Embryonic facial prominence (tissue), 1 donor: Measurements from ENCODE around the gene SCAI.
"Not testable (repeated sequence)": the region's sequence is repeated elsewhere in the genome, so short reads cannot be mapped to it uniquely, and the experiment has no call there.

Experiments
- DNase-seq: peaks from one replicate; pipeline ENCODE4 v3.0.0-alpha.2; 2016; ENCODE audit errors: extremely low spot score

Gene SCAI

DNA sequence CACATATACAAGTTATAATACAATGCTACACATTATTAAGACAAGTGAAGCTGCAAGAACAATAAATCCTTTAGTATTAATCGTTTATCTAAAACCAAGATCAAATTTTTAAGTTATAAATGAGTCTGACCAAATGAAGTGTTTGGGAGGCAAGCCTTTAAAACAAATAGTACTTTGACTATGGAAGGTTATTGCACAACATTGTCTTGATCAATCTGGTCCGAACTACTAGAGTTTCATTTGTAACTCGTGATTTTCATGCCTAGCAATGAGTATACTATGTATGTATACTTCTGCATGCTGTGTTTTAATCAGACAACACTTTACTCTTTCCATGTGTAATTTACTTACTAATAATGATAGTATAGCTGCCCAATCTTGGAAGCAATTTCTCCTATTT lies 115.3 kb downstream of the SCAI start:
- DNase-seq, result no peak

DNA sequence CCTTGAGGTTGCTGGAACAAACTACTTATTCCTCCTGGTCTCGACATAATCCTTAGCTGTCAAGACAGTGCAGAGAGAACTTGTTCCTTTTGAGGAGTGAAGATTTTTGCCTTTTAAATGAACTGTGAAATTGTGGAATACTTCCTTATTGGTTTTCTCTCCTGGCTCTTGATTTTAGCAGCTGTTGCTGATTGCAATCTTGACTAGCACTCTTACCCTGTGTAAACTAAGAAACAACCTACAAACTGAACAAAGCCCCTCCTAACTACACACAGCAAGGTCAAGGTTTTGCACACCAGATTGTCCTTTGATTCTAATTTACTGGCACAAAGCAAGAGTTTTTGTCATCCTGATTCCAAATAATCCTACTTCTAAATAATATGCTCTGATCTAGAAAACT lies 118.4 kb downstream of the SCAI start:
- DNase-seq, result no peak

DNA sequence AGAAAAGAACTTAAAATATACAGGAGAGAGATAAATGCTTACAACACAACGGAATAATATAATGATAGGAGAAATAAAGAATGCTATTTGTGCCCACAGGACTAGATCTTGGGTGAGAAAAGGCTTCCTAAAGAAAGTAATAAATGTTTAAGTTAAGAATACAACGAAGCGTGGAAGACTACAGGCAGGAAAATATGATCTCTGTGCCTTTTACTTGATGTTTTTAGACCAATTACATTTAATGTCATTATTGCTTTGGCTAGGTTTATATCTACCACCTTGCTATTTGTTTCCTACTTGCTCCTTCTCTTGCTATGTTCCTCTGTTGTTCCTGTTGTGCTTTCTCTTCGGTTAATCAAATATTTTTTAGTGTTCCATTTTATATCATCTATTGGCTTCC lies 122.3 kb downstream of the SCAI start:
- DNase-seq, result no peak

DNA sequence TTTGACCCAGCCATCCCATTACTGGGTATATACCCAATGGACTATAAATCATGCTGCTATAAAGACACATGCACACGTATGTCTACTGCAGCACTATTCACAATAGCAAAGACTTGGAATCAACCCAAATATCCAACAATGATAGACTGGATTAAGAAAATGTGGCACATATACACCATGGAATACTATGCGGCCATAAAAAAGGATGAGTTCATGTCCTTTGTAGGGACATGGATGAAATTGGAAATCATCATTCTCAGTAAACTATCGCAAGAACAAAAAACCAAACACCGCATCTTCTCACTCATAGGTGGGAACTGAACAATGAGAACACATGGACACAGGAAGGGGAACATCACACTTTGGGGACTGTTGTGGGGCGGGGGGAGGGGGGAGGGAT lies 127.7 kb downstream of the SCAI start:
- not testable (repeated sequence) for DNase-seq

DNA sequence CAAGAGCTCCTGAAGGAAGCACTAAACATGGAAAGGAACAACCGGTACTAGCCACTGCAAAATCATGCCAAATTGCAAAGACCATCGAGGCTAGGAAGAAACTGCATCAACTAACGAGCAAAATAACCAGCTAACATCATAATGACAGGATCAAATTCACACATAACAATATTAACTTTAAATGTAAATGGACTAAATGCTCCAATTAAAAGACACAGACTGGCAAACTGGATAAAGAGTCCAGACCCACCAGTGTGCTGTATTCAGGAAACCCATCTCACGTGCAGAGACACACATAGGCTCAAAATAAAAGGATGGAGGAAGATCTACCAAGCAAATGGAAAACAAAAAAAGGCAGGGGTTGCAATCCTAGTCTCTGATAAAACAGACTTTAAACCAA lies 131.3 kb downstream of the SCAI start:
- DNase-seq, result not testable (repeated sequence)

DNA sequence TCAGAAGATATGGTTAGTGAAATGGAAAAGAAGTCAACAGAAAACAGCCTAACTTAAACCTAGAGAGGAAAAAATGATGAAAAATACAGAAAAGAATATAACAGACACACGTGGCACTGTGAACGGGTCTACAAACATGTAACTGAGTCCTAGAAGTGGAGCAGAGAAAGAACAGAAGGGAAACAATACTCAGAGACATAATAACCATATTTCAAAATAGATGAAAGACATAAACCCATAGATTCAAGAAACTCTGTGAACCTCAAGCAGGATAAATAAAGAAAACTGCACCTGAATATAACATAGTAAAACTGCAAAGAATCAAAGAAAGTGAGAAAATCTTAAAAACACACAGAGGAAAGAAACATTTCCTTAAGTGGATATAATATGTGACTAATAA lies 134.7 kb downstream of the SCAI start:
- DNase-seq, result no peak

DNA sequence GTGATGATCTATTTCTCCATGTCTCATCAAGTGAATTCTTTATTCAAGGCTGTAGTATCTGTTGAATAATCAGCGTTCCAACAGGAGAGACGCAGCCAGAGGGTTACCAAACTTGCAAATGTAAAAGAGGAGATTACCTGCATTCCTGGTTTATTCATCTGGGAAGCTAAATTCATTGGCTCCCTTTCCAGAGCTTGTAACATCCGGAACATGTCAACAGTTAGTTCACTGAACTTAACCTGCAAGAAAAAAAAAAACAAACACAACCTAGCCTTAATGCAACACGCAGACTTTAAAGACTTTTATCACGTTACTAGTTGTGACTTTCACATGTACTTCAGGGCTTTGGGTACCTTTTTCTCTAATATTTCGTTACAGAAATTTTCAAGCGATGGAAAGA lies 140.0 kb downstream of the SCAI start:
- no peak for DNase-seq

DNA sequence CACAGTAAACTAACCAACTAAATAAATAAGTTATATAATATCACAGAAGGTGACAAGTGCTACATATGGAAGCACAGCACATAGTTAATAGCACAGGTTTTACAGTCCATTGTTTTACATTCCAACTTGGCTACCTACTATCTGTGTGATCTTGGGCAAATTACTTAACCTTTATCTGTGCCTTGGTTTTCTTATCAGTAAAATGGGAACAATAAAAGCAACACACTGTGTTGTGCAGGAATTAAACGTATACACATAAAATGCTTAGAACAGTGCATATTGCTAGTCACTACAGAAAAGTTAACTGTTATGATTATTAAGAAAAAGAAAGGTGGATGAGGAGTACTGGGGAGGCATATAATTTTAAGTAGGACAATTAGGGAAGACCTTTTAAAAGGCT lies 159.6 kb downstream of the SCAI start:
- DNase-seq, result no peak

DNA sequence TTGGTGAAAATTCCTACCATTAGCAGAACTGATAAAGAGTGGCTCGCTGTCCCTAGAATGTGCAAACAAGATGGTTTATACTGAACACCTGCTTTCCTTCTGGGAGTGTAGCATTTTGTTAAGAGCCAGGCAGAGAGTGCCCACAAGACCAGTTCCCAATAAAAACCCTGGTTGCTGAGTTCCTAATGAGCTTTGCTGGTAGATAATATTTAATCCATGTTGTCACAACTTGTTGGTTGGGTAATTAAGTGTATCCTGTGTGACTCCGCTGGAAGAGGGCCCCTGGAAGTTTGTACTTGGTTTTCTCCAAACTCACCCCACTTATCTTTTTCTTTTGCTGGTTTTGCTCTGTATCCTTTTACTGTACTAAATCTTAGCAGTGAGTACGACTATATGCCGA lies 162.9 kb downstream of the SCAI start:
- DNase-seq, result no peak

DNA sequence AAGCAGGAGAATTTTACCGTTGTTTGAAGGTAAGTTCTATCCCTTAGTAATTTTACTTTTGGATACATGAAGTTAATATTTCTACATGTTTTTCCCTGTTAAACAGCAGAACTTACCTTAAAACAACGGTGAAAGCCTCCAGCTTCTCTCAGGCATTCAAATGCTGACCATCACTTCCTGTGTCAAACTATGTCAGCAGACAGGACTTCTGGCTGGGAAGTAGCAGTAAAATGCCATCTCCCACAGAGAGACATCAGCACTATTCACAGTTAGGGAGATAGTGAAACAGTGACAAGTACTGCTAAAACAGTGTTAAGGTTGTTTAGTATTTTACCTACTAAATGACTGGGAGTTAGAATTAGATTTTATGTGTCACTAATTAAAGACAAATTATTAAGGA lies 168.2 kb downstream of the SCAI start:
- DNase-seq, result no peak

DNA sequence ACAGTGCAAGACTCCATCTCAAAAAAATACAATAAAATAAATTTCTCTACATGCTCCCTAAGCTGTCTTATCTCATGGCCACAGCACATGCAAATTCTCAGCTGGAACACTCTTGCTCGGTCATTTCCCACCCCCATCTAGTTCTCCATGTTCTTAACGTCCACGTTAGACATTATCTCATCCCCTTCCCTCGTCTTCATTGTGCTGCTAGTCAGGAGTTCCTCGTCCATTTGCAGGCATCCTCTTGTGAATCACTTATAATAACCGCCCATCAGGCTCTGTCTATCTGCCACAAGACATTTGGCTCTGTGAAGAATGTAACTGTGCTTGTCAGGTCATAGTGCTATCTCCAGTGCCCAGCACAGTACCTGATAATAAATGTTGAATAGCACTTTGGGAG lies 169.5 kb downstream of the SCAI start:
- no peak for DNase-seq

DNA sequence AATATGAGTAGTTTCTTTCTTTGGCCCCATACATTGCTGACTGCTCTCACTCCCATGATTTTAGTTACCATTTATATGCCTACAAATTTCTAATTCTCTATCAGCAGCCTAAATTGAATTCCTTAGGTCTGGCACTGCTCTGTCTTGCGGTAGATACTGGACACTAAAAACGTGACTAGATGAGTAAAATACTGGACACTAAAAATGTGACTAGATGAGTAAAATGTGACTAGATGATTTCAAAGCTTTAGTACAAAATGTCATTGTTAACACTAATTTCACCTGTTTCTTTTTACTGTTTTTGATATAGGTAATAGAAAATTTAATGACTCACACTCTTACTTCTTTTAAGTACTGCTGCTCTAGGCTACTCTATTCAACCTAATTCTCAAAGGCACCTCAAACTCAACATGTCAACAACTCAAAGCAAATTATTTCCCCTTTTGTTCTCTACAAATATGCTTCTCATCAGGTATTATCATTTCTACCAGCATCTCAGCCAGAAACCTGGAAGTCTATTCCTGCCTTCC lies 171.0 kb downstream of the SCAI start:
- DNase-seq, result no peak

DNA sequence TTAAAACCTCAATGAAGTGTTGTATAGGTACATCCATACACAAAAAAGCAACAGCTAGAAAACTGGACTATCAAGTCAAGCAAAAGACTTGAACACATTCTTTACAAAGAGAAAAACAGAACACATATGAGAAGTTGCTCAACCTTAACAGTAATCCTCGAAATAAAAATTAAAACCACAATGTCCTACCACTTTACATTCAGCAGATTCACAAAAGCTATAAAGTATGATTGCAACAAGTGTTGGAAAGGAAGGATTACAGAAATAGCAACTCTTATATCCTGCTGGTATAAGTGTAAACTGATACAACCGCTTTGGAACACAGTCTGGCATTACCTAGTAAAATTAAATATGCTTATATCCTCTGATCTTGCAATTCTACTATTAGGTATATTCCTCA lies 173.9 kb downstream of the SCAI start:
- no peak for DNase-seq

DNA sequence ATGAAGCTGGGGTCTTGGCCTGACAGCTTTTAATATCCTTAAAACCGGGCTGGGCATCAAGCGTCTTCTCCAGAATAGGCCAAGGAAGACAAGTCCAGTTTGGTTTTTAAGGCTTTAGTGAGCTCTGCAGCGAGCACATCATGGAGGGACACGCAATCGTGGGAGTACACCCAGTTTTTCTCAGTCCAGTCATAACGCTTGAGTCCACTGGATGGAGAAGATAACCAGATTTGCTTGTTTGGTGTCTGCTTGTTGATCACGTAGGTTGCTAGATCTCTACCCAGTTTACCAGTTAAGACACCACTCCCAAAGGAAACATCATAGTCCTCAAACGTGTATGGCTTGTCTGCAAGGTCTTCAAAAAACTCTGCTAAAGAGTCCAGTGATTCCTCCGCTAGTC lies 175.1 kb downstream of the SCAI start:
- DNase-seq, result no peak

DNA sequence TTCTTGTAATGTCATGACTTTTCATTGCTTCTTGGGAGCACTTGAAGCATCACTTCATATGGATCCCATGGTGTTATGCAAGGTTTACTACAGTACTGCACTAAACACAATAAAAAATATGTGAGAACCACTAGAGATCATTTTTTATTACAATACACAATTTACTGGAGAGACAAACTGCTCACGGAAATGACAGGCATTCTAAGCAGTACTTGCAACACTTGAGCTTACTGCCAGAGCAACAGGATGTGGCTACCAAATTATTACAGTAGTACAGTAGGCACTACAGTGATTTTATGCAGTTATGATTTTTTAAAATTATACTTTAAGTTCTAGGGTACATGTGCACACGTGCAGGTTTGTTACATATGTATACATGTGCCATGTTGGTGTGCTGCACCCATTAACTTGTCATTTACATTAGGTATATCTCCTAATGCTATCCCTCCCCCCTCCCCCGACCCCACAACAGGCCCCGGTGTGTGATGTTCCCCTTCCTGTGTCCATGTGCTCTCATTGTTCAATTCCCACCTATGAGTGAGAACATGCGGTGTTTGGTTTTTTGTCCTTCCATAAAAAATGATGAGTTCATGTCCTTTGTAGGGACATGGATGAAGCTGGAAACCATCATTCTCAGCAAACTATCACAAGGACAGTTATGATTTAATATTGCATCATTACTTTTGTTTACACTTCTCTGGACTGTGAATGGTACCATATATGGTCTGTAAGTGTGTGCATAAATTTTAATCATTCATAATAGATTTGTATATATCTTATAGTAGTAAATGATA lies 177.4 kb downstream of the SCAI start:
- DNase-seq, result not testable (repeated sequence)

DNA sequence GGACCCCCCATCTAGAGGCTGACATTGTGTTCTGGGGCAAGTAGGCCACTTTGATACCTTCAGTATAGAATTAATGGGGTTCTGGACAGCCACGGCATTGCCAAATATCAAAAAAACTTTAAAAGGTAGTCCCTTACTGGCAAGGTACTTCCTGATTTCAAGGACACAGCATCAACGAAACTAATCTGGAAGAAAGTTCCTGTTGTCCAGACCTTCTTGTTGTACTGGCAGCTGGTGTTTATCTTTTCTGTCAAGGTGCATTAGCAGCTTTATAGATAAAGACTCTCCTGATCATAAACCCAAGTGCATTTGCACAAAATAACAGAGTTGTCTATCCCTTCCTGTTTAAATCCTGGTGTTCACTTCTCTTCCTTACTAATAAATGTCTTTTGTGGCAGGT lies 178.7 kb downstream of the SCAI start:
- DNase-seq, result no peak

DNA sequence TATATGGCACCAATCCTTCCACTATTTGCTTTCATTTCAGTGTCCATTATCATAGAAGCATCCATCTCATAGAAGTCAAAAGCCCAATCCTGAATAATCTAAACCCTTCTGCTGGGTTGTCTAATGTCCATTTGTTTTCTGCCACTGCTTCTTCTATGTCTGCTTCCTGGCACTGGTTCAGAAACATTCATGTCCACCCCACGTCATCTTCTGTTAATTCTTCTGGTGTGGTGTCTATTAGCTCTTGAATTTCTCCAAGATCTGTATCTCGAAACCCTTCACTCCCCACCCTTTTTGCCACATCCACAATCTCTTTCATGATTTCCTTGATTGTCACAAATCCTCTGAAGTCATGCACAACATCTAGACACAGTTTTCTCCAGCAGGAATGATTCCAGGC lies 179.3 kb downstream of the SCAI start:
- no peak for DNase-seq

DNA sequence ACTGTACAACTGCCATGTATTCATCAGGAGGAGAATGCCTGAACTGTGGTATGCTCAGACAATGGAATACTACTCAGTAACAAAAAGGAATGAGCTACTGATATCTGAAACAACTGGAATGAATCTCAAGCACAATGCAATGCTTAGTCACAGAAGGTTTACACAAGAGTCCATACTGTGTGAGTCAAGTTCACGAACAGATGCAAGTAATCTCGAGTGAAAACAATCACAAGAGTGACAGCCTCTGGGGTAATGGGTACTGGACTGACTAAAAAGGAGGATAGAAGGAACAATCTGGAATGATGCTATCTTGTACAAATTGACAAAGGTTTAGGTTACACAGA lies 182.9 kb downstream of the SCAI start:
- DNase-seq, result no peak

DNA sequence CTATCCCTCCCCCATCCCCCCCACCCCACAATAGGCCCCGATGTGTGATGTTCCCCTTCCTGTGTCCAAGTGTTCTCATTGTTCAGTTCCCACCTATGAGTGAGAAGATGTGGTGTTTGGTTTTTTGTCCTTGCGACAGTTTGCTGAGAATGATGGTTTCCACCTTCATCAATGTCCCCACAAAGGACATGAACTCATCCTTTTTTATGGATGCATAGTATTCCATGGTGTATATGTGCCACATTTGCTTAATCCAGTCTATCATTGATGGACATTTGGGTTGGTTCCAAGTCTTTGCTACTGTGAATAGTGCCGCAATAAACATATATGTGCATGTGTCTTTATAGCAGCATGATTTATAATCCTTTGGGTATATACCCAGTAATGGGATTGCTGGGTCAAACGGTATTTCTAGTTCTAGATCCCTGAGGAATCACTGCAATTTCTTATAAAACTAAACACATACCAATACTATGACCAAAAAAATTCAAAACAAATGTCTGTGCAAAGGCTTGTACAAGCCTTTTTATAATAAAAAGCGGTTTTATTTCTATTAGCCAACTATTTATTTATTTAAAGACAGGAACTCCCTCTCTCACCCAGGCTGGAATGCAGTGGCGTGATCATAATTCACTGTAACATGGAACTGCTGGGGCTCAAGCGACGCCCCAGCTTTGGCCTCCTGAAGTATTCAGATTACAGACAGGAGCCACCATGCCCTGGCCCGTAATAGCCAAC lies 183.5 kb downstream of the SCAI start:
- DNase-seq, result not testable (repeated sequence)

DNA sequence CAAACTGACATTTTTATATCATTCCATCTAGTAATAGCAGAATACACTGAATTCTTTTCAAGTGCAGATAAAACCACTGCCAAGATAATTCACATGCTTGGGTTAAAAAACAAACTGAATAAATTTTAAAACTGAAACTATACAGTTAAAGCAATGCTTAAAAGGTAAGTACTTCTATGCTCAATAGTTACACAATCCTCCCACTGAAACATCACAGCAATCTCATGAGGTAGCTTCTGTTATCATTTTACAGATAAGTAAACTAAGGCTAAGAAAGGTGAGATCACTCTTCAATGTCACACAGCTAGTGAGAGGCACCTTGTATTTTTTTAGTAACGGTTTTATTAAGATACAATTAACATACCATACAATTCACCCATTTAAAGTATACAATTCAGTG lies 189.1 kb downstream of the SCAI start:
- DNase-seq, result no peak

DNA sequence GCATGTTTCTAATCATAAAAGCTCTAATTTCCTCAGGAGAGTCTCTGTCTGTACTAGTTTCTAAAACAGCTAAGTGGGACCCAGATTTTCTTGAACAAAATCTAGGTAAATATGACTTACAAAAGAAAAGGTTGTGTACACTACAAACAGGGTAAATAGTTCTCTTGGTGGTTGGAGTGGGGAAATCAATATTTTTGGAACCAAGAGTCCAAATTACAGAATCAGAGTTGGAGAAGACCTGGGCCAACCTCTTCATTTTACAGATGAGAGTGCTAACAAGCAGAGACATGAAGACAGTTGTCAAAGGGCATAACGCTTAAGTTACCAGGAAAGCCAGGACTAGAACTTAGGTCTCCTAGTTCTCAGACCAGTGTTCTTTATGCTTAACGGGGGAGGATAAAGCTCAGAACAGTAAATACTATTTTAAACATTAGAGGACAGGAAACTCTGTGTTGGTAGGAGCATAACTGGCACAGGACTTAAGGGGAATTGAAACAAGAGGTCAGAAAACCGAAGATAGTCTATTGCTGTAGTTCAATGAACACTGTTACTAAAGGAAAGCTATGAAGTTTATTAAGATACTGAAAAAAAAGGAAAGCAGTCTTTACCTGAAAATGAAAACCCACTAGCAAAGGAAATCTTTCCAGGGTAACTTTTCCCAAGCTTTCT lies 193.1 kb downstream of the SCAI start:
- DNase-seq, result no peak

DNA sequence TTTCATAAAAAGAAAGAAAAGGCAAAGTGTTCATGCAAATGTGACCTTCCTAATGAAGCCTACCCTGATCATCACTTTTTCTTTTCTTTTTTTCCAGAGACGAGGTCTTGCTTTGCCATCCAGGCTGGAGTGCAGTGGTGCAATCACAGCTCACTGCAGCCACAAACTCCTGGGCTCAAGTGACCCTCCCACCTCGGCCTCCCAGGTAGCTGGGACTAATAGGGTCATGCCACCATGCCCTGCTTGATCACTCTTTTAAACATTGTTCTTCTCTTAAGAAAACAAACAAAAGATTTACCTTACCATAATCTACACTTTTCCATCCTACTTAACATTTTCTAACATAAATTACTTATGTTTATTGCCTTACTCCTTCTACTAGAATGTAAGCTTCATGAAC lies 193.9 kb downstream of the SCAI start:
- no peak for DNase-seq
